22Rv1 (cell line): ENCODE data around the gene LRRC61.
"Not testable (repeated sequence)": the region's sequence is repeated elsewhere in the genome, so short reads cannot be mapped to it uniquely, and the experiment has no call there.

ENCODE experiments used
- CTCF ChIP-seq: fragments of 450-650 bp; IDR thresholded peaks from 2 replicates; pipeline ENCODE4 v1.5.1; 2017; ENCODE audit warnings: mild to moderate bottlenecking
- ZFX ChIP-seq: fragments of 450-650 bp; IDR thresholded peaks from 2 replicates; pipeline ENCODE4 v1.6.1; 2017; ENCODE audit warnings: antibody characterized with exemption, borderline replicate concordance

GRCh38 chr7:150306377-150306776, 16.8 kb upstream of the LRRC61 start:
- TF ChIP-seq CTCF, ZFX: not testable (repeated sequence)
